Left lobe of liver (tissue), 2 donors: ENCODE results near the gene NUBPL. TPM values are rescaled to one million over a fixed set of nuclear protein-coding genes. Genes with fewer than 3 reads are reported as not detected.
"Not testable (repeated sequence)": the region's sequence is repeated elsewhere in the genome, so short reads cannot be mapped to it uniquely, and the experiment has no call there.

Source experiments
- ATAC-seq: fragments of 200-7000 bp; cut with Tn5 transposase; one replicate; pipeline ENCODE4 v1.9.1; 2020; ENCODE audit warnings: mild to moderate bottlenecking, moderate library complexity
- DNase-seq: peaks from one replicate; pipeline ENCODE4 v3.0.0-alpha.2; 2020; ENCODE audit warnings: low spot score
- total RNA-seq: library from RNA; stranded (reverse); gene quantifications from one replicate; pipeline ENCODE4 v1.2.1, GENCODE V29; 2021
- donor health status: DM: no; HTN: no; CAD: no; lungs with moderate emphysema.
- donor health status: DM: no; HTN: yes; CAD: no.

The NUBPL gene
- total RNA-seq, 1 donor from 2014 or later, result 7.2 TPM

DNA sequence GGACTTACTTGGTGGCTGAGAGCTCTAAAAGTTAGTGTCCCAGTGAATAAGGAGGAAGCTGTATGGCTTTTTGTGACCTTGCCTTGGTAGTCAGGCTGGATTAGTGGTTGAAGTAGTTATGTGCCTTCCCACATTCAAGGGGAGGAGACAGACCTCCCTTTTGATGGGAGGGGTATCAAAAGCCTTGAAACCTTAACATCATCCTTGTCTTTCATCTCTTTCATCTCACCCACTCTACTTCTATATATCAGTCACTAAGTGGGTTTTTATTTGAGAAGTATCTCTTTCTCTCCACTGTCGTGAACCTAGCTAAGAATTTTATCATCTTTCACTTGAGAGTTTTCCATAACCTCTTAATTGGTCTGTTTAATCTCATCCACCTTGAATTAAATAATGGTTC lies 15.7 kb downstream of the NUBPL start:
- no peak for DNase-seq
- no peak for ATAC-seq

DNA sequence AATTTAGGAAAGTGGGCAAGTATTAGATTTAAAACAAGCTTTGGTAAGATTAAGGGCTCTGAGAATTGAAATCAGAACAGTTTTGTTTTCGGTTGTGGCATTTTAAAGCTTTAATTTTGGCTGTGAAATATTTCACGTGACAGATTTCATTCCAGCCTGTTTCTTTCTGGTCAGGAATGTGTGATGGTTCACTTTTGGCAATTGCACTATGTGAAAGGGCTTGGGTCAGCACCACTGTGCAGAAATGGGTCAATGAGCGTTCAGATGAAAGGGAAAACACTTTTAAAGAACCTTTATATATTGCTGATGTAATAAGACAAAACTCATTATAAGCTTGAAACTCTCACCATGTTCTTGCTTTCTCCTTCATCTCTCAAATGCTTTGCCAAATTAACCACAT lies 17.1 kb downstream of the NUBPL start:
- ATAC-seq (no peak), DNase-seq (no peak)

GRCh38 chr14:31578792-31579501 lies 17.7 kb downstream of the NUBPL start:
- ATAC-seq (no peak), DNase-seq (no peak)

- peak; percentile 56 for ATAC-seq
- DNase-seq, result no peak
Measured at GRCh38 chr14:31580234-31580633, 19.0 kb downstream of the NUBPL start.

- no peak for ATAC-seq
- DNase-seq, result no peak
Measured at GRCh38 chr14:31582286-31582691, 21.1 kb downstream of the NUBPL start.

DNA sequence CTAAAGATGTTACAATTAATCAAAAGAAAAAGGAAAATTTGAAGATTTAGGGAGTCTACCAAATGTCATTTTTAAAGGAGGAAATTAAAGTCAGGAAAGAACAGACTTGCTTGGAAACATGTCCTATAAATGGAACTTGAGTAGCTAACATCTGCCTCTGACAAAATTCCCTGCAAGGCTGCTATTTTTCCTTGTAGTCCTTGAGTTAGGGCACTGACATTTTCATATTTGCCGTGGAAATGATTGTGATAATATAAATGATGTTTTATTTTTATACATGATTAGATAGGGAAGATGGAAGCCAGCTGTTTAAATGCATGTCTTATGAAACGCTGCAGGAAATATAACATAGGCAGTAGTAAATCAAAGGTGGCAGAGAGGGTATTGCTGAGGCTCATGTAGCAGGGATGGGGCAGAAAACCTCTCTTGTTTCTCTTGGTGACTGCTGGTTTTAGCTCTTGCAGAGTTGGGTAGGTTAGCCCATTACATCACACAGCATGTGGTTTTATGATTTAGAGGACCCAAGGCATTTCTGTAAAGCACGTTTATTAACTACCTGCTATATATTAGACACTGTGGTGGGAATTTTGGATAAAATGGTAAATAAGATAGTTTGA lies 21.7 kb downstream of the NUBPL start:
- ATAC-seq, result no peak
- DNase-seq, result no peak

GRCh38 chr14:31590206-31590605 lies 29.0 kb downstream of the NUBPL start:
- DNase-seq, result no peak
- no peak for ATAC-seq

- ATAC-seq (no peak), DNase-seq (no peak)
Measured at GRCh38 chr14:31592122-31592521, 30.9 kb downstream of the NUBPL start.

DNA sequence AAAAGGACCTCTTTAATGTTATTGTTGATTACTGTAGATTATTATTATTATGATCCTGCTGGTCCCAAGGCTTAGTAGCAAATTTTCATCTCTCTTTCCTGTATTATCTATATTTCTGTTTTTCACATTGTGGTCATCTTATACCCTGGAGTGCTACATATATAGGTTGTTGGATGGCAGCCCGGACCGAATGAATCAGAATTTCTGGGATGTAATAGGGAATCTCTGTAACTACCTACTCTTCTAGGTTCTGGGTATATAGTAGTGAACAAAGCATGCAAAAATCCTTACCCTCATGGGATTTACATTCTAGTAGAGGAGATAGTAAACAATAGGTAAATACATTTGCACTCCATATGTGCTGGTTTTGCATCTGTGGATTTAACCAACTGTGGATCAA lies 31.4 kb downstream of the NUBPL start:
- DNase-seq (no peak), ATAC-seq (no peak)

DNA sequence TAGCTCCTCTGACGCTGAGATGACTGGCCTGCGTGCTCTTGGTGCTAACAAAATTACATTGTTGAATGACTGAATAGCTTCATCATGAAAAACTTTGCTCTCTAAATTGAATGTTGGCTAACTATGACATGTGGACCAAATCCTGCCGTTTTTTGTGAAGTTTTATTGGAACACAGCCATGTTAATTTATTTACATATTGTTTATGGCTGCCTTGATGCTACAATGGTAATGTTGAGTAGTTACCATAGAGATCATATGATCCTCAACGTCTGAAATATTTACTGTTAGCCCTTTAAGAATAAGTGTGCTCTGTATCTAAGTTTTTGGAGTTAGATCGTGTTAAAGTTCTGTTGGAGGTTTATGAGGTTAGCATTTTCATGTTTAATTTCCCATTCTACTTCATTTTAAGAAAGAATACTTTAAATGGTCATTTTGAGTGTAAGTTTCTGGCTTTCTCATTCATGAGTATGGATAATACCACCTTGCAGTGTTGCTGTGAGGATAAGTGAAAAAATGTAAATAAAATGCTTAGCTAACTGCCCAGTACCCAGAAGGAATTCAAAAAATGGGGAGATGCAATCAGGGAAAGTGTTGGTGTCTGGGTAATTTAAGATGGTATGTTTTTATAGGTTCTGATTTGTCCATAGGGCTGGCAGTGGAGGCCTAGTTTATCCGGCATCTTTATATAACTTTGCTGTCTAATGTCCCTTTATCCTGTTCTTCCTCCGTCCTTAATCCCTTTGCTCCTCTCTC lies 35.3 kb downstream of the NUBPL start:
- no peak for DNase-seq
- ATAC-seq, result no peak

- ATAC-seq, result no peak
- DNase-seq, result no peak
Measured at GRCh38 chr14:31605702-31606101, 44.5 kb downstream of the NUBPL start.

DNA sequence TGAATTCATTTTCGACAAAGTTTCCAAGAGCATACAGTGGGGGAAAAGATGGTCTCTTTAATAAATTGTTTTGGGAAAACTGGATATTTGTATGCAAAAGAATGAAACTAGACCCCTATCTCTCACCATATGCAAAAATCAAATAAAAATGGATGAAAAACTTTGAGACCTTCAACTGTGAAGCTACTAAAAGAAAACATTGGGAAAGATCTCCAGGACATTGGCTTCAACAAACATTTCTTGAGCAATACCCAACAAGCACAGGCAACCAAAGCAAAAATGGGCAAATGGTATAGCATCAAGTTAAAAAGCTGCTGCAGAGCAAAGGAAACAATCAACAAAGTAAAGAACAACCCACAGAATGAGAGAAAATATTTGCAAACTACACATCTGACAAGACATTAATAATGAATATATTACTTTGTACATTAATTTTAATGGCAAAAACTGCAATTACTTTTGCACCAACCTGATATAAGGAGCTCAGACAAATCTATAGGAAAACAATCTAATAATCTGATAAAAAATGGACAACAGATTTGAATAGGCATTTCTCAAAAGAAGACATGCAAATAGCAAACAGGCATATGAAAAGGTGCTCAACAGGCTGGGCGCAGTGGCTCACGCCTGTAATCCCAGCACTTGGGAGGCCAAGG lies 50.7 kb downstream of the NUBPL start:
- DNase-seq (no peak), ATAC-seq (peak; percentile 65)

- no peak for ATAC-seq
Measured at GRCh38 chr14:31613188-31613587, 52.0 kb downstream of the NUBPL start.

GRCh38 chr14:31618884-31619283 lies 57.7 kb downstream of the NUBPL start:
- DNase-seq, ATAC-seq: not testable (repeated sequence)

More at GRCh38 chr14:31613188-31613587, 52.0 kb downstream of the NUBPL start:
- no peak for DNase-seq

DNA sequence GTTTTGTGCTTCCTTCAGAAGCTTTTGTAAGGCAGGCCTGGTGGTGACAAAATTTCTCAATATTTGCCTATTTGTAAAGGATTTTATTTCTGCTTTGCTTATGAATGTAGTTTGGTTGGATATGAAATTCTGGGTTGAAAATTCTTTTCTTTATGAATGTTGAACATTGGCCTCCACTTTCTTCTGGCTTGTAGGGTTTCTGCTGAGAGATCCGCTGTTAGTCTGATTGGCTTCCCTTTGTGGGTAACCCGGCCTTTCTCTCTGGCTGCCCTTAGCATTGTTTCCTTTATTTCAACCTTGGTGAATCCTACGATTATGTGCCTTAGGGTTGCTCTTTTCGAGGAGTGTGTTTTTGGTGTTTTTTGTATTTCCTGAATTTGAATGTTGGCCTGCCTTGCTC lies 58.2 kb downstream of the NUBPL start:
- no peak for ATAC-seq

GRCh38 chr14:31620898-31621297 lies 59.7 kb downstream of the NUBPL start:
- not testable (repeated sequence) for DNase-seq, ATAC-seq

More for the DNA sequence above, 58.2 kb downstream of the NUBPL start:
- no peak for DNase-seq

DNA sequence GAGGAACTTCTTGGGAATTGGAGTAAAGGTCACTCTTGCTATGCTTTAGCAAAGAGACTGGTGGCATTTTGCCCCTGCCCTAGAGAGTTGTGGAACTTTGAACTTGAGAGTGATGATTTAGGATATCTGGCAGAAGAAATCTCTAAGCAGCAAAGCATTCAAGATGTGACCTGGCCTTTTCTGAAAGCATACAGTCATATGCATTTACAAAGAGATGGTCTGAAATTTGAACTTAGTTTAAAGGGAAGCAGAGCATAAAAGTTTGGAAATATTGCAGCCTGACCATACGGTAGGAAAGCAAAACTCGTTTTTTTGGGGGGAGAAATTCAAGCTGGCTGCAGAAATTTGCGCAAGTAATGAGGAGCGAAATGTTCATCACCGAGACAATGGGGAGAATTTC lies 60.9 kb downstream of the NUBPL start:
- DNase-seq, result no peak
- ATAC-seq, result no peak

- not testable (repeated sequence) for ATAC-seq, DNase-seq
Measured at GRCh38 chr14:31652900-31653299, 91.7 kb downstream of the NUBPL start.

DNA sequence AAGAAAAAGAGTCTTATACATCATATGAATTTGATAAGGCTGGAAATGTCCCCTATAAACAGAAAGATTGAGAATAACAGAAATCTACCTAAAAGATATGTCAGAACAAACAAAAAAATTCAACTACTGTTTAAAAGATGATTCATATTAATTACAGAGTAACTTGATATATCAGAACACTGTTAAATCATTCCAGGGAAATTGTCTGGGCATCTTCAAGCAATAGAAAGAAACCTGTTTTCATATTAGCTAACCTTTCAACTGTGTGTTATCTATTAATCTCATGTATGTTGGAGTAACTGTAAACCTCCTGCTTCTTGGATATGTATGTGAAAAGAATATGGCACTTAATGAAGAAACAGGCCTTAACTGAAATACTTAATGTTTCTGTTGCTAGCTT lies 96.7 kb downstream of the NUBPL start:
- ATAC-seq, result no peak
- no peak for DNase-seq

GRCh38 chr14:31659278-31659677 lies 98.1 kb downstream of the NUBPL start:
- DNase-seq (no peak), ATAC-seq (no peak)

- ATAC-seq (no peak), DNase-seq (no peak)
Measured at GRCh38 chr14:31660191-31660590, 99.0 kb downstream of the NUBPL start.
